Stomach (tissue), 4 donors: ENCODE measurements around the gene GNAS-AS1.

Experiments
- EP300 ChIP-seq: sonication (generic); formaldehyde crosslinking; IDR thresholded peaks from one replicate; pipeline ENCODE4 v1.6.1; 2017; ENCODE audit warnings: antibody characterized with exemption
- POLR2A ChIP-seq, 4 donors: fragments of 450-650 bp; IDR thresholded peaks; one replicate each; pipeline ENCODE4 v1.6.1; 2016; ENCODE audit warnings: antibody characterized with exemption in 4 of 4, control low read depth in 2 of 4, mild to moderate bottlenecking in 1 of 4, moderate library complexity in 1 of 4
- TF ChIP-seq, protein P1 (sequence below), 7 experiments: fragments of 450-650 bp in 4 of 7; fragments of 200-600 bp in 3 of 7; sonication (generic) in 3 of 7; IDR thresholded peaks; one replicate each; pipeline ENCODE4 v1.5.1; 2016 to 2019; ENCODE audit warnings: antibody characterized with exemption in 7 of 7, control low read depth in 2 of 7, mild to moderate bottlenecking in 1 of 7

- TF ChIP-seq, protein P1, sequence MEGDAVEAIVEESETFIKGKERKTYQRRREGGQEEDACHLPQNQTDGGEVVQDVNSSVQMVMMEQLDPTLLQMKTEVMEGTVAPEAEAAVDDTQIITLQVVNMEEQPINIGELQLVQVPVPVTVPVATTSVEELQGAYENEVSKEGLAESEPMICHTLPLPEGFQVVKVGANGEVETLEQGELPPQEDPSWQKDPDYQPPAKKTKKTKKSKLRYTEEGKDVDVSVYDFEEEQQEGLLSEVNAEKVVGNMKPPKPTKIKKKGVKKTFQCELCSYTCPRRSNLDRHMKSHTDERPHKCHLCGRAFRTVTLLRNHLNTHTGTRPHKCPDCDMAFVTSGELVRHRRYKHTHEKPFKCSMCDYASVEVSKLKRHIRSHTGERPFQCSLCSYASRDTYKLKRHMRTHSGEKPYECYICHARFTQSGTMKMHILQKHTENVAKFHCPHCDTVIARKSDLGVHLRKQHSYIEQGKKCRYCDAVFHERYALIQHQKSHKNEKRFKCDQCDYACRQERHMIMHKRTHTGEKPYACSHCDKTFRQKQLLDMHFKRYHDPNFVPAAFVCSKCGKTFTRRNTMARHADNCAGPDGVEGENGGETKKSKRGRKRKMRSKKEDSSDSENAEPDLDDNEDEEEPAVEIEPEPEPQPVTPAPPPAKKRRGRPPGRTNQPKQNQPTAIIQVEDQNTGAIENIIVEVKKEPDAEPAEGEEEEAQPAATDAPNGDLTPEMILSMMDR (IDR thresholded peaks at IDR 0.05): no peak
- TF ChIP-seq POLR2A (IDR thresholded peaks at IDR 0.05) (no peak), EP300 (no peak)
Observed at GRCh38 chr20:58811334-58811733, 39.4 kb downstream of the GNAS-AS1 start.
